ENCODE results near the gene RNASE7.

- TF ChIP-seq EZH2 (IDR thresholded peaks at IDR 0.05; ENCODE audit: insufficient read depth, low read length) = no peak
- TF ChIP-seq CTCF (IDR thresholded peaks at IDR 0.05; ENCODE audit: insufficient read depth, low read depth, low read length) = no peak
Observed at GRCh38 chr14:21030531-21030930, 11.6 kb upstream of the RNASE7 start.

Data from astrocyte (in vitro differentiated cells and primary cell).